MCF 10A (cell line): ENCODE results near the gene TMED10. TPM values are rescaled to one million over a fixed set of nuclear protein-coding genes. Genes with fewer than 3 reads are reported as not detected.

ENCODE experiments used
- BruUV-seq: library from RNA; stranded (reverse); fragments of 400-500 nt; replicated peaks from 2 replicates; lab custom pipeline; 2021; lab: Mats Ljungman, UMichigan
- CTCF ChIA-PET: fragments of 300-600 bp; sonication (Branson Sonifier 250); formaldehyde crosslinking; extraction: SDS; loops from one replicate; lab custom pipeline; 2021; ENCODE audit warnings: antibody characterized with exemption, inconsistent platforms; lab: Yijun Ruan, JAX
- POLR2A ChIA-PET: fragments of 300-600, 350-650 bp; sonication (Branson Sonifier 250); formaldehyde crosslinking; extraction: SDS; loops from one replicate; lab custom pipeline; 2020; ENCODE audit warnings: antibody characterized with exemption, inconsistent platforms; lab: Yijun Ruan, JAX
- DNase-seq: peaks from one replicate; pipeline ENCODE4 v3.0.0-alpha.2; 2018; ENCODE audit not compliant: unreplicated experiment
- H3K27ac Mint-ChIP-seq: one replicate; pipeline ENCODE4 v1.8.0; 2022; ENCODE audit warnings: mild to moderate bottlenecking, low read depth, mixed read lengths; ENCODE audit not compliant: unreplicated experiment
- H3K27me3 Mint-ChIP-seq: one replicate; pipeline ENCODE4 v1.8.0; 2022; ENCODE audit warnings: mixed read lengths; ENCODE audit not compliant: insufficient read depth, unreplicated experiment
- H3K36me3 Mint-ChIP-seq: one replicate; pipeline ENCODE4 v1.8.0; 2022; ENCODE audit warnings: mild to moderate bottlenecking, moderate library complexity, mixed read lengths; ENCODE audit not compliant: insufficient read depth, unreplicated experiment
- H3K4me1 Mint-ChIP-seq: one replicate; pipeline ENCODE4 v1.8.0; 2022; ENCODE audit warnings: mixed read lengths; ENCODE audit not compliant: insufficient read depth, unreplicated experiment
- H3K4me3 Mint-ChIP-seq: one replicate; pipeline ENCODE4 v1.8.0; 2022; ENCODE audit warnings: mild to moderate bottlenecking, moderate library complexity, mixed read lengths; ENCODE audit not compliant: unreplicated experiment
- H3K9me3 Mint-ChIP-seq: one replicate; pipeline ENCODE4 v1.8.0; 2022; ENCODE audit warnings: mixed read lengths; ENCODE audit not compliant: unreplicated experiment
- CTCF ChIP-seq: fragments of 200-600 bp; IDR thresholded peaks from one replicate; pipeline ENCODE4 v1.8.0; 2022; ENCODE audit warnings: antibody characterized with exemption, mild to moderate bottlenecking; ENCODE audit not compliant: unreplicated experiment
- intact Hi-C: fragments of 100-400 bp; cut with micrococcal nuclease; formaldehyde crosslinking; loops from 2 replicates; pipeline ENCODE4 v1.14.1; 2022
- total RNA-seq: library from RNA; stranded (reverse); gene quantifications from 2 replicates; pipeline ENCODE4 v1.2.3, GENCODE V29; 2022

Gene TMED10
- total RNA-seq, 1 experiment from 2014 or later, result 454 TPM

GRCh38 chr14:75101491-75101890 is 74.9 kb downstream of the TMED10 start:
- no peak overlapping the region for H3K27ac Mint-ChIP-seq
- CTCF ChIA-PET, result interaction anchor here (0.6 to 7.7 kb wide), 2 partner anchors 14 to 908 kb away, joined by 5 to 49 read pairs; no protein-coding TSS in a partner anchor
- H3K9me3 Mint-ChIP-seq, result no peaks in the 10 kb centered on the region
- intact Hi-C loops, result no loop called here
- TF ChIP-seq CTCF, result no peak
- DNase-seq, result no peak
- no TSS peak for BruUV-seq
- no peaks in the 10 kb centered on the region for H3K27me3 Mint-ChIP-seq
- POLR2A ChIA-PET, result no interaction called here
- no peak overlapping the region for H3K4me3 Mint-ChIP-seq
- peaks cover 98% of the 10 kb centered on the region for H3K36me3 Mint-ChIP-seq
- H3K4me1 Mint-ChIP-seq, result no peaks in the 10 kb centered on the region

GRCh38 chr14:75098682-75099081 is 77.7 kb downstream of the TMED10 start:
- Mint-ChIP-seq H3K4me3 (no peak overlapping the region), H3K9me3 (no peaks in the 10 kb centered on the region), H3K36me3 (peaks cover 98% of the 10 kb centered on the region), H3K27me3 (no peaks in the 10 kb centered on the region), H3K27ac (no peak overlapping the region), H3K4me1 (no peaks in the 10 kb centered on the region)
- DNase-seq, result no peak
- TF ChIP-seq CTCF, result no peak
- CTCF ChIA-PET, result interaction anchor here (0.6 to 7.7 kb wide), 4 partner anchors 11 to 169 kb away, joined by 3 to 49 read pairs (median 4); no protein-coding TSS in a partner anchor
- POLR2A ChIA-PET, result interaction anchor here (0.9 kb wide), 1 partner anchor 22 kb away, joined by 4 read pairs; no protein-coding TSS in a partner anchor
- intact Hi-C loops, result no loop called here
- BruUV-seq, result no TSS peak

- H3K36me3 Mint-ChIP-seq, result peaks cover 97% of the 10 kb centered on the region
- no TSS peak for BruUV-seq
These were observed 78.2 kb downstream of the TMED10 start for GRCh38 chr14:75098212-75098611.

GRCh38 chr14:75096959-75097358 is 79.5 kb downstream of the TMED10 start:
- TF ChIP-seq CTCF, result no peak
- DNase-seq, result no peak
- CTCF ChIA-PET, result interaction anchor here (7.7 kb wide), 1 partner anchor 9 kb away, joined by 49 read pairs; no protein-coding TSS in a partner anchor
- H3K36me3 Mint-ChIP-seq, result peaks cover 97% of the 10 kb centered on the region
- intact Hi-C loops, result no loop called here
- no peak overlapping the region for H3K27ac Mint-ChIP-seq
- no peaks in the 10 kb centered on the region for H3K4me1 Mint-ChIP-seq
- POLR2A ChIA-PET, result no interaction called here
- H3K4me3 Mint-ChIP-seq, result no peak overlapping the region
- no TSS peak for BruUV-seq
- H3K27me3 Mint-ChIP-seq, result no peaks in the 10 kb centered on the region
- no peaks in the 10 kb centered on the region for H3K9me3 Mint-ChIP-seq

More at GRCh38 chr14:75098212-75098611, 78.2 kb downstream of the TMED10 start:
- H3K27me3 Mint-ChIP-seq, result no peaks in the 10 kb centered on the region
- TF ChIP-seq CTCF, result no peak
- H3K9me3 Mint-ChIP-seq, result no peaks in the 10 kb centered on the region
- no peaks in the 10 kb centered on the region for H3K4me1 Mint-ChIP-seq
- POLR2A ChIA-PET, result interaction anchor here (0.9 kb wide), 1 partner anchor 22 kb away, joined by 4 read pairs; no protein-coding TSS in a partner anchor
- H3K4me3 Mint-ChIP-seq, result no peak overlapping the region
- intact Hi-C loops, result no loop called here
- H3K27ac Mint-ChIP-seq, result peak overlapping the region; percentile 14
- CTCF ChIA-PET, result interaction anchor here (0.6 to 7.7 kb wide), 4 partner anchors 10 to 168 kb away, joined by 3 to 49 read pairs (median 4); no protein-coding TSS in a partner anchor
- DNase-seq, result no peak
